ENCODE data around the gene TUBE1.

- TF ChIP-seq CTCF (IDR thresholded peaks at IDR 0.05; ENCODE audit: insufficient read depth, low read length, poor library complexity, severe bottlenecking) = no peak
- no peak for TF ChIP-seq EZH2phosphoT487 (conservative IDR thresholded peaks at IDR 0.05; ENCODE audit: low read length)
Measured at GRCh38 chr6:112039431-112039770, 47.9 kb downstream of the TUBE1 start.
